Ovary (tissue), 9 donors: ENCODE measurements around the gene IGF1R. TPM values are rescaled to one million over a fixed set of nuclear protein-coding genes. Genes with fewer than 3 reads are reported as not detected.
"Not testable (repeated sequence)": the region's sequence is repeated elsewhere in the genome, so short reads cannot be mapped to it uniquely, and the experiment has no call there.

ENCODE experiments used
- DNase-seq, 5 donors: peaks; one replicate each; pipeline ENCODE4 v3.0.0-alpha.2; 2019 to 2020
- H3K27ac ChIP-seq, 2 donors: fragments of 200-600 bp; one replicate each; pipeline versions ENCODE4 v1.5.1 to v1.8.0; 2019 to 2022
- H3K27me3 ChIP-seq: fragments of 200-600 bp; one replicate; pipeline ENCODE4 v1.8.0; 2022
- H3K36me3 ChIP-seq: fragments of 200-600 bp; sonication (generic); one replicate; pipeline ENCODE4 v1.5.1; 2019
- H3K4me1 ChIP-seq: one replicate; pipeline ENCODE4 v1.8.1; 2013; ENCODE audit warnings: mild to moderate bottlenecking, moderate library complexity; ENCODE audit not compliant: insufficient read depth
- H3K4me3 ChIP-seq: fragments of 200-600 bp; sonication (generic); one replicate; pipeline ENCODE4 v1.5.1; 2017
- H3K9me3 ChIP-seq, 2 donors: fragments of 200-600 bp in 1 of 2; sonication (generic) in 1 of 2; one replicate each; pipeline versions ENCODE4 v1.5.1 to v1.8.1; 2013 to 2019; ENCODE audit warnings: mild to moderate bottlenecking in 1 of 2, moderate library complexity in 1 of 2
- CTCF ChIP-seq, 3 donors: fragments of 450-650 bp in 2 of 3; fragments of 200-600 bp in 1 of 3; IDR thresholded peaks; one replicate each; pipeline versions ENCODE4 v1.5.1 to v1.8.0; 2016 to 2022; ENCODE audit warnings: antibody characterized with exemption in 3 of 3, mild to moderate bottlenecking in 1 of 3
- EP300 ChIP-seq: sonication (generic); formaldehyde crosslinking; IDR thresholded peaks from one replicate; pipeline ENCODE4 v1.6.1; 2017; ENCODE audit warnings: antibody characterized with exemption
- POLR2A ChIP-seq: fragments of 450-650 bp; IDR thresholded peaks from one replicate; pipeline ENCODE4 v1.6.1; 2017; ENCODE audit warnings: antibody characterized with exemption, mild to moderate bottlenecking, moderate library complexity
- WGBS, 3 donors: extraction: QIAGEN DNeasy Blood & Tissue Kit in 1 of 3; methylation state at CpG; one replicate each; pipeline versions ENCODE4 v1.1.5 to v1.1.7; 2013 to 2017; 5-methylcytosine and 5-hydroxymethylcytosine counted together
- intact Hi-C, 4 donors: fragments of 100-400 bp; cut with DNase I; formaldehyde crosslinking; loops; one replicate each; pipeline versions ENCODE4 v1.11.0 to v1.15.1; 2022 to 2023
- polyA plus RNA-seq, 2 donors: library from polyadenylated mRNA; stranded (reverse); fragments of 200-250 nt in 1 of 2; fragments of 350-450 nt in 1 of 2; fragmentation: Illumina TruSeq in 1 of 2; extraction: RNeasy Lipid Tissue Mini Kit (QIAGEN cat#74804) in 1 of 2; gene quantifications; one replicate each; pipeline ENCODE4 v1.2.3, GENCODE V29; 2013 to 2014
- total RNA-seq, 7 donors: library from RNA; depleted of rRNA in 2 of 7; stranded (reverse); fragments of >200 nt in 2 of 7; fragmentation: NEBNext Ultra II Directional in 3 of 7; extraction: Animal tissue kit (Norgen Biotek cat#: 25700) in 3 of 7; gene quantifications; one replicate each; pipeline versions ENCODE4 v1.1.0 to v1.2.4, GENCODE V29; 2016 to 2023
- donor health status: DM: no; HTN: no; CAD: no; lungs with moderate emphysema.
- donor health status: DM: no; HTN: no; CAD: no.
- donor health status: Bipolar disorder and iron deficiency.
- donor health status: DM: yes; HTN: yes; CAD: no.
- donor health status: DM: no; HTN: no; CAD: no.
- donor health status: DM: yes; HTN: yes; CAD: no.

The IGF1R gene
- total and polyA plus RNA-seq, 9 donors: 15.4 to 88.7 (median 68.9) TPM

GRCh38 chr15:98616397-98616796 lies 31.9 kb upstream of the IGF1R start:
- Histone ChIP-seq H3K27ac (no peak overlapping the region), H3K27me3 (no peaks in the 10 kb centered on the region), H3K9me3 (no peaks in the 10 kb centered on the region), H3K4me1 (no peaks in the 10 kb centered on the region), H3K36me3 (no peaks in the 10 kb centered on the region), H3K4me3 (no peak overlapping the region)
- no peak for DNase-seq
- intact Hi-C loops: no loop called here
- TF ChIP-seq EP300 (no peak), POLR2A (no peak), CTCF (IDR thresholded peaks at IDR 0.05) (no peak)
- whole genome bisulfite sequencing, 3 donors: 71 to 80% (median 75%) methylated on average over 10 of the region's 10 CpGs

DNA sequence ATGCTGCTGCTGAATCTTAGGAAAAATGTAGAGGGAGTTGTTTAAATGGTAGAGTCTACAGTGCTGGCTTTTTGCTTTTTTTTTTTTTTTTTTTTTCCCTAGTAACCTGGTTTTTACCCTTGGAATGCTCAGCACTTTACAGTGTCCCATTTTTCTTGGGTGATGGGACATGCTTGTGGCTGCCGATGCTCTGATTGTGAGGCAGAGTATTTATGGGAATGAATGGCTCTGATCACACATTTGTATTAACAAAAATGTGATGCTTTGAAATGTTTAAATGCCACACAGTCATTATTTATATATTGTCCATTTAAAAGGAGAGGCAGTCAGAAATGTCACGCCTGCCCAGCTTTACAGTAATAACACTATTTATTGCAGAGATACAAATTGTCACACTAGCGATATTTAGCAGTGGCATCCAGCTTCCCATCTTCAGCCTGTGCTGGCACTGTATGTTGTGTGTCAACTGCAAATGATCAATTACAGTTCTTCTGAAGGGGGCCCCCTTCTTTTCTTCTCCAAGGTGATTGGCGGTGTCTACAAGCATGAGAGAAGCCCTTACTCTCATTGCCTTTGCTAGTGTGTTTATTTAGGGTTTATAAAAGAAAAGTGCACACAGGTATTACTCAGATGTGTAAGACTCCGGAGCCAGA lies 30.9 kb upstream of the IGF1R start:
- WGBS, 3 donors: 85 to 89% (median 86%) methylated on average over 5 of the region's 5 CpGs
- intact Hi-C loops: no loop called here
- H3K27ac ChIP-seq: no peak overlapping the region
- no peaks in the 10 kb centered on the region for H3K27me3 ChIP-seq
- H3K36me3 ChIP-seq: no peaks in the 10 kb centered on the region
- no peak overlapping the region for H3K4me3 ChIP-seq
- no peak for TF ChIP-seq EP300
- TF ChIP-seq POLR2A: no peak
- no peak for TF ChIP-seq CTCF (IDR thresholded peaks at IDR 0.05)
- H3K9me3 ChIP-seq: no peaks in the 10 kb centered on the region
- H3K4me1 ChIP-seq: no peaks in the 10 kb centered on the region
- DNase-seq: no peak

DNA sequence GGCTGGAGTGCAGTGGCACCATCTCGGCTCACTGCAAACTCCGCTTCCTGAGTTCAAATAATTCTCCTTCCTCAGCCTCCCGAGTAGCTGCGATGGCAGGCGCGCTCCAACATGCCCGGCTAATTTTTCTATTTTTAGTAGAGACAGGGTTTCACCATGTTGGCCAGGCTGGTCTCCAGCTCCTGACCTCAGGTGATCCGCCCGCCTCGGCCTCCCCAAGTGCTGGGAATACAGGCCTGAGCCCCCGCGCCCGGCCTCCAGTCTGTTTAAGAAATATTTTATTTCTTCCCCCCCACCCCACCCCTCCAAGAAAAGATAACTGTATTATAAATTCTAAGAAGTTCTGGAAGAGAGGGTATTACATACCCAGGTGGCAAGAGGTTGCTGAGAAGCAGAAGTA lies 29.8 kb upstream of the IGF1R start:
- H3K4me3 ChIP-seq, DNase-seq, H3K27ac ChIP-seq, H3K36me3 ChIP-seq, H3K27me3 ChIP-seq, H3K9me3 ChIP-seq, intact Hi-C loops, H3K4me1 ChIP-seq: not testable (repeated sequence)
- 89 to 93% (median 92%) methylated on average over 13 of the region's 13 CpGs for WGBS, 3 donors

GRCh38 chr15:98620020-98620419 lies 28.3 kb upstream of the IGF1R start:
- Histone ChIP-seq H3K27ac (no peak overlapping the region), H3K36me3 (no peaks in the 10 kb centered on the region), H3K4me1 (no peaks in the 10 kb centered on the region), H3K9me3 (no peaks in the 10 kb centered on the region), H3K4me3 (no peak overlapping the region), H3K27me3 (no peaks in the 10 kb centered on the region)
- no peak for DNase-seq
- intact Hi-C loops: loop anchor here in 1 of 4 donors (2.0 kb wide), 1 partner anchor 21 kb away; no protein-coding TSS in a partner anchor
- TF ChIP-seq POLR2A: no peak
- no peak for TF ChIP-seq EP300
- no peak for TF ChIP-seq CTCF (IDR thresholded peaks at IDR 0.05)
- WGBS, 3 donors: 78 to 84% (median 83%) methylated on average over 8 of the region's 8 CpGs

DNA sequence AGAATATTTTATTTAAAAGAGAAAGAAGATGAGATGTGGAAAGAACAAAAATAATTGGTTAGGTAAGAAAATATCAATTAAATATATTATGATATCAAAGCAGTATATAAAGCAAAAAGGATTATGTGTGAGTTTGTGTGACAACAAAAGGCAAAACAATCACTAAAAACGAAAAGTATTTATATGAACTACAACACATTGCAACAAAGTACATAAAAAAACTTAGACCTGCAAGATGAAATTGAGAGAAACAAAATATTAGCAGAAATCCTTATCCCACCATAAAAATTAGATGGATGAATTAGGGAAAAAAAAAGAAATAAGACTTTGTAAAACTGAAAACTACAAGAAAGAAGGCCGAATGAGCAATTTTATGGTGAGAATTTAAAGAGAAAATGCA lies 27.3 kb upstream of the IGF1R start:
- Histone ChIP-seq H3K4me3 (no peak overlapping the region), H3K36me3 (no peaks in the 10 kb centered on the region), H3K27ac (no peak overlapping the region), H3K9me3 (no peaks in the 10 kb centered on the region), H3K4me1 (no peaks in the 10 kb centered on the region), H3K27me3 (no peaks in the 10 kb centered on the region)
- WGBS, 3 donors: 62 to 78% (median 67%) methylated on average over 2 of the region's 2 CpGs
- TF ChIP-seq EP300 (no peak), POLR2A (no peak), CTCF (IDR thresholded peaks at IDR 0.05) (no peak)
- no peak for DNase-seq
- intact Hi-C loops: loop anchor here in 1 of 4 donors (2.0 kb wide), 1 partner anchor 20 kb away; no protein-coding TSS in a partner anchor
